OCI-LY3 (cell line): ENCODE measurements around the gene TCF12.

Experiments
- H2AFZ ChIP-seq: fragments of 200-600, 300-600 bp; shearing (Covaris generic); 2 replicates; pipeline ENCODE4 v1.6.0; 2014; ENCODE audit warnings: antibody characterized with exemption, low read depth, low read length
- H3K27ac ChIP-seq: fragments of 200-600, 300-600 bp; sonication (generic); 2 replicates; pipeline ENCODE4 v1.5.1; 2014; ENCODE audit warnings: mild to moderate bottlenecking, low read length, moderate library complexity, mixed read lengths
- H3K27me3 ChIP-seq: fragments of 200-600, 300-600 bp; sonication (generic); 2 replicates; pipeline ENCODE4 v1.6.1; 2014; ENCODE audit warnings: low read depth, low read length, mixed read lengths
- H3K36me3 ChIP-seq: fragments of 200-600, 300-600 bp; sonication (generic); replicated peaks from 2 replicates; pipeline ENCODE3; 2014; ENCODE audit warnings: low read depth, low read length, mixed read lengths
- H3K4me1 ChIP-seq: fragments of 300-600, 200-600 bp; sonication (generic); 2 replicates; pipeline ENCODE4 v1.6.1; 2014; ENCODE audit warnings: low read length, mixed read lengths
- H3K4me2 ChIP-seq: fragments of 200-600, 300-600 bp; sonication (generic); 2 replicates; pipeline ENCODE4 v1.6.1; 2014; ENCODE audit warnings: low read length, mixed read lengths
- H3K4me3 ChIP-seq: fragments of 300-600, 200-600 bp; sonication (generic); 2 replicates; pipeline ENCODE4 v1.5.1; 2014; ENCODE audit warnings: antibody characterized with exemption, mild to moderate bottlenecking, low read length, moderate library complexity
- H3K79me2 ChIP-seq: fragments of 300-600, 200-600 bp; shearing (Covaris generic); 2 replicates; pipeline ENCODE4 v1.6.1; 2014; ENCODE audit warnings: mild to moderate bottlenecking, low read length, mixed read lengths
- H3K9ac ChIP-seq: fragments of 300-600, 200-600 bp; shearing (Covaris generic); 2 replicates; pipeline ENCODE4 v1.6.0; 2014; ENCODE audit warnings: mild to moderate bottlenecking, low read length, moderate library complexity
- H3K9me3 ChIP-seq: fragments of 200-600, 300-600 bp; shearing (Covaris generic); 2 replicates; pipeline ENCODE4 v1.6.1; 2014; ENCODE audit warnings: low read length, mixed read lengths; ENCODE audit not compliant: insufficient read depth
- H4K20me1 ChIP-seq: fragments of 200-600, 300-600 bp; sonication (generic); 2 replicates; pipeline ENCODE4 v1.6.1; 2016; ENCODE audit warnings: low read length, mixed read lengths; ENCODE audit not compliant: insufficient read depth
- EZH2phosphoT487 ChIP-seq: fragments of 200-600 bp; shearing (Covaris generic); IDR thresholded peaks from 2 replicates; pipeline ENCODE4 v1.6.1; 2018; ENCODE audit warnings: antibody characterized with exemption, mixed run types, low read depth
- TF ChIP-seq, protein P1 (sequence below): fragments of 200-600, 300-600 bp; sonication (generic); IDR thresholded peaks from 2 replicates; pipeline ENCODE4 v1.5.1; 2014; ENCODE audit warnings: antibody characterized with exemption, low read length, low read depth

The TCF12 gene

GRCh38 chr15:57236561-57237300 lies 318.3 kb downstream of the TCF12 start:
- peaks cover 36% of the 10 kb centered on the region for H3K36me3 ChIP-seq

GRCh38 chr15:57237301-57237642 lies 318.8 kb downstream of the TCF12 start:
- Histone ChIP-seq H3K4me2 (no peak overlapping the region), H3K79me2 (no peaks in the 10 kb centered on the region), H3K36me3 (peaks cover 33% of the 10 kb centered on the region), H3K27ac (no peak overlapping the region), H4K20me1 (no peaks in the 10 kb centered on the region), H3K9ac (no peak overlapping the region), H3K9me3 (no peaks in the 10 kb centered on the region), H2AFZ (no peak overlapping the region), H3K4me1 (peaks cover 2% of the 10 kb centered on the region; the same call in 1 of the 2 replicates), H3K27me3 (no peaks in the 10 kb centered on the region), H3K4me3 (no peak overlapping the region)
- TF ChIP-seq EZH2phosphoT487 = no peak
- TF ChIP-seq, protein P1, sequence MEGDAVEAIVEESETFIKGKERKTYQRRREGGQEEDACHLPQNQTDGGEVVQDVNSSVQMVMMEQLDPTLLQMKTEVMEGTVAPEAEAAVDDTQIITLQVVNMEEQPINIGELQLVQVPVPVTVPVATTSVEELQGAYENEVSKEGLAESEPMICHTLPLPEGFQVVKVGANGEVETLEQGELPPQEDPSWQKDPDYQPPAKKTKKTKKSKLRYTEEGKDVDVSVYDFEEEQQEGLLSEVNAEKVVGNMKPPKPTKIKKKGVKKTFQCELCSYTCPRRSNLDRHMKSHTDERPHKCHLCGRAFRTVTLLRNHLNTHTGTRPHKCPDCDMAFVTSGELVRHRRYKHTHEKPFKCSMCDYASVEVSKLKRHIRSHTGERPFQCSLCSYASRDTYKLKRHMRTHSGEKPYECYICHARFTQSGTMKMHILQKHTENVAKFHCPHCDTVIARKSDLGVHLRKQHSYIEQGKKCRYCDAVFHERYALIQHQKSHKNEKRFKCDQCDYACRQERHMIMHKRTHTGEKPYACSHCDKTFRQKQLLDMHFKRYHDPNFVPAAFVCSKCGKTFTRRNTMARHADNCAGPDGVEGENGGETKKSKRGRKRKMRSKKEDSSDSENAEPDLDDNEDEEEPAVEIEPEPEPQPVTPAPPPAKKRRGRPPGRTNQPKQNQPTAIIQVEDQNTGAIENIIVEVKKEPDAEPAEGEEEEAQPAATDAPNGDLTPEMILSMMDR = no peak

More at GRCh38 chr15:57236561-57237300, 318.3 kb downstream of the TCF12 start:
- Histone ChIP-seq H2AFZ (no peak overlapping the region), H3K4me3 (no peak overlapping the region), H3K9ac (no peak overlapping the region), H4K20me1 (no peaks in the 10 kb centered on the region), H3K79me2 (no peaks in the 10 kb centered on the region), H3K27ac (no peak overlapping the region), H3K4me2 (no peak overlapping the region), H3K4me1 (no peaks in the 10 kb centered on the region), H3K9me3 (no peaks in the 10 kb centered on the region), H3K27me3 (no peaks in the 10 kb centered on the region)
- TF ChIP-seq, protein P1 = no peak
- TF ChIP-seq EZH2phosphoT487 = no peak

- no peaks in the 10 kb centered on the region for H3K27me3 ChIP-seq
- TF ChIP-seq, protein P1 = no peak
- TF ChIP-seq EZH2phosphoT487 = no peak
- H3K79me2 ChIP-seq = no peaks in the 10 kb centered on the region
- H3K4me3 ChIP-seq = no peak overlapping the region
- H4K20me1 ChIP-seq = no peaks in the 10 kb centered on the region
- H3K27ac ChIP-seq = no peak overlapping the region
- peaks cover 33% of the 10 kb centered on the region for H3K36me3 ChIP-seq
- H2AFZ ChIP-seq = no peak overlapping the region
- no peak overlapping the region for H3K9ac ChIP-seq
- peaks cover 6% of the 10 kb centered on the region for H3K4me1 ChIP-seq
- H3K9me3 ChIP-seq = no peaks in the 10 kb centered on the region
- no peak overlapping the region for H3K4me2 ChIP-seq
Observed at GRCh38 chr15:57237676-57238075, 319.2 kb downstream of the TCF12 start.

- H3K27me3 ChIP-seq = no peaks in the 10 kb centered on the region
- peaks cover 30% of the 10 kb centered on the region for H3K36me3 ChIP-seq
- H2AFZ ChIP-seq = no peak overlapping the region
- no peaks in the 10 kb centered on the region for H3K9me3 ChIP-seq
- H4K20me1 ChIP-seq = no peaks in the 10 kb centered on the region
- TF ChIP-seq, protein P1 = no peak
- TF ChIP-seq EZH2phosphoT487 = no peak
- no peak overlapping the region for H3K9ac ChIP-seq
- no peaks in the 10 kb centered on the region for H3K79me2 ChIP-seq
- peaks cover 13% of the 10 kb centered on the region for H3K4me1 ChIP-seq
- H3K4me3 ChIP-seq = no peak overlapping the region
- H3K4me2 ChIP-seq = no peak overlapping the region
- H3K27ac ChIP-seq = no peak overlapping the region
Observed at GRCh38 chr15:57245130-57245529, 326.7 kb downstream of the TCF12 start.
